HG02943 (cell line): Measurements from ENCODE around the gene ADH4.
"Not testable (repeated sequence)": the region's sequence is repeated elsewhere in the genome, so short reads cannot be mapped to it uniquely, and the experiment has no call there.

ENCODE experiments used
- ATAC-seq: cut with Tn5 transposase; IDR thresholded peaks from one replicate; pipeline ENCODE4 v1.9.1; 2021; ENCODE audit warnings: mild to moderate bottlenecking, low read depth, moderate library complexity; ENCODE audit not compliant: unreplicated experiment

The ADH4 gene

DNA sequence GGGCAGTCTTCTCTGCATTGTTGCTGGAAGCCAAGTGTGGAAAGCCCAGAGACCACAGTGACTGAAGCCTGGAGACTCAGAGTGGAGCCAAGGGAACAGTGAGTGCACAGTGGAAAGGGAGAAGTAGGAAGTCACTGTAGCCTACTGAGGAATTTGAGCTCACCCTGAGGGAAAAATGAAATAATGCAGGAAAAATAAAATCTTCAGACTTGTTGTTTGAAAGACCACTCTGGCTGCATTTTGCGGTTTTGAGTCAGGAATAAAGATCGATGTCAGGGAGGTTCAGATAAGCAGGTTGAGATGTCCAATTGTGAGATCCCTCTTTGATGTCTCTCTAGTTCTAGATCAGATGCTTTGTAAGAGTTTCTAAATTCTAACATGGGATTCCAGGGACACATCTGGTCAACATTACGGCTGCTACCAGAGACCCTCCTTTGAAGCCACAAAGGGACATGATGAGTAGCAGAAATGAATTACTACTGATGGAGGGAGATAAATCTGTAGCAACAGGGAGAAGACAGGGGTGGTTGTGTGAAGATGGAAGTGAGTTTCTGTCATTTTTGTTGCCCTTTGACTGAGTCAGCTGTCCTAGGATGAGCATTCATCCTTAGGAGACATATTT, 8.4 kb downstream of the ADH4 start:
- ATAC-seq = no peak

- ATAC-seq = no peak
Measured at GRCh38 chr4:99134586-99134985, 9.5 kb downstream of the ADH4 start.

- ATAC-seq = no peak
Measured at GRCh38 chr4:99131378-99131777, 12.7 kb downstream of the ADH4 start.

DNA sequence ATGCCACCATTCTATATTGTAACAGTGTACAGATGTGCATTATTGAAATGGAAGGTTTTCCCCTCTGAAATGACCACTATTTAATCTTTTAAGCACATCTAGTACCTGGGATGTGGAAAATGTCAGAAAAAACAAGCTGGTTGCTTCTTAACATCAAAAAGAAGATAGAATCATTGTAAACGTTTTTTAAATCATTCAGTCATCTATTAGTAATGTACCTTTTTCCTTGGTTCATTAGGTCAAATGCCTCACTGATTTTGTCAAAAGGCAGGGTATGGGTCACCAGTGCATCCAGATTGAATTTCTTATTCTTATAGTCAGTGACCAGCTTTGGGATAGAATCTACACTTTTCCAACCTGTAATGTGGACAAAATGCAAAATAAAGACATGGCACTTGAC, 17.7 kb downstream of the ADH4 start:
- no peak for ATAC-seq

GRCh38 chr4:99121008-99121407, 23.1 kb downstream of the ADH4 start:
- ATAC-seq = no peak

- no peak for ATAC-seq
Measured at GRCh38 chr4:99120501-99120900, 23.6 kb downstream of the ADH4 start.

- ATAC-seq = no peak
Measured at GRCh38 chr4:99117876-99118693, 26.0 kb downstream of the ADH4 start.

GRCh38 chr4:99117122-99117841, 26.8 kb downstream of the ADH4 start:
- not testable (repeated sequence) for ATAC-seq

DNA sequence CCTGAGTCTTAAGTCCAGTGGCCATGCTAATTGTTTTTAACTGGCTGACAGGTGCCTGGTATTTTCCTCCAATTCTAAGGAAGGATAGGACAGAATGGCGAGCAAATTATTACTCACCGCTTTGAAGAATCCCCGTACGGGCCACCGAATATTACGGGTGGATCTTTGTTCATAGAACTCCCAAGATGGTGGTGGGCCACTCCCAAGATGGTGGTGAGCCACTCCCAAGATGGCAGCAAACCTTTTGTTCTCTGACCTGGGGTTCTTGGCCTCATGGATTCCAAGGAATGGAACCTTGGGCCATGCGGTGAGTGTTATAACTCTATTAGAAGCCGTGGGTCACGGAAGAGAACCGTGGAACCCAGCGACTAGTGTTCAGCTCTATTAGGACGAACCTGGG, 34.8 kb downstream of the ADH4 start:
- not testable (repeated sequence) for ATAC-seq

- ATAC-seq = no peak
Measured at GRCh38 chr4:99104153-99104552, 39.9 kb downstream of the ADH4 start.

DNA sequence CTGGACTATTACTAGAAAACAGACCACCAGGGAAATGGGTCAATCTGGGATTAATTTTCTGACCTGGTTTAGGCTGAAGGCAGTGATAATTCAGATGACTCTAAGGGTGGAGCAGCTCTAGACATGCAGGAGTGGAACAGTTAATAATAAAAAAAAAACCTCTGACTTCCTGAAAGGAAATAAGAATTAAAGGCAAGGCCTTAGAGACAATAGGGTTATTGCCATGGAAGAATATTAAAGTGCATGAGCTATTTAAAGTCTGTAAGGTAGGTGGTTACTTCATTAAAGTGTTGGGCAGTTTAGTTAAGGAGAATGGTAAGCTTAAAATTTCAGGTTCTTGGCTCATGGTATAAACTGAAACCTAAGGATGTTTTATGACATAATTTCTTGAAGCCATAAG, 40.9 kb downstream of the ADH4 start:
- no peak for ATAC-seq

DNA sequence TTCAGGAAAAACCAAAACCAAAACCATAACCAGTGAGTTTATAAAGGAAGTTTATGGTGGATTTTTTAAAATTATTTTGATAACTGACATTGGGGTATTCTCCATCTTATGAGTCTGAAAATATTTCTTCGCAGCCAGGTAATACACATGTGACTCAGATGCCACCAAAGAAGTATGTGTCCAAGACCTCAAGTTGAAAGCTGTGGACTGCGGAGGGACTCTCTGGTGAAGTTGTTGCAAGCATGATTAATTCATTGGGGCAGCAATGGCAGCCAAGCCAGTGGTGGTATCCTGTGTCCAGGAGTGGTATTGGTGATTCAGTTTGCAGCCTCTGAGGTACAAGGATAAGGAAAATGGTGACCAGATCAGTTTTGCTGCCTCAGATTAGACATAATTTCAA, 41.5 kb downstream of the ADH4 start:
- no peak for ATAC-seq

DNA sequence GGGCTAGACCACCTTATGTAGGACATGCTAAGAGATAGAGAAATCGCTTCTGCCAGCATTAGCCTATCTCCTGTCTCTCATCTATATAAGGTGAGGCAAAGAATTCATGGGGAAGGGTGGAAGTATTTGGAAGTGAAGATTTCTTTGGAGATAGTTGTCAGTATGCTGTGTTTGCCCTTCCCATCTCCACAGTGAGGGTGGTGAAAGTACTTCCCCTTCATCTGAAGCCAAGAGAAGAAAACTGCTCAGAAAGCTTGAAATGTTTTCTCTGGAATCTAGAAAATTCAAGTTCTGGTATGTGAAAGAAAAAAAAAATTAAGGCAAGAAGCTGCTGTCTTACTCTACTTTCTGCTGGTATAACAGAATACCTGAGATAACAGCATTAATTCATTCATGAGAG, 43.2 kb downstream of the ADH4 start:
- no peak for ATAC-seq

- ATAC-seq = not testable (repeated sequence)
Measured at GRCh38 chr4:99099814-99100213, 44.3 kb downstream of the ADH4 start.

DNA sequence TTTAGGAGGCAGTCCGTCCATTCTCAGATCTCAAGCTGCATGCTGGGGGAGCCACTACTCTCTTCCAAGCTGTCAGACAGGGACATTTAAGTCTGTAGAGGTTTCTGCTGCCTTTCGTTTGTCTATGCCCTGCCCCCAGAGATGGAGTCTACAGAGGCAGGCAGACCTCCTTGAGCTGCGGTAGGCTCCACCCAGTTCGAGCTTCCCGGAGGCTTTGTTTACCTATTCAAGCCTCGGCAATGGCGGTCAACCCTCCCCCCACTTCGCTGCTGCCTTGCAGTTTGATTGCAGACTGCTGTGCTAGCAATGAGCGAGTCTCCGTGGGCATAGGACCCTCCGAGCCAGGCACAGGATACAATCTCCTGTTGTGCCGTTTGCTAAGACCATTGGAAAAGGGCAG, 44.8 kb downstream of the ADH4 start:
- ATAC-seq = no peak

DNA sequence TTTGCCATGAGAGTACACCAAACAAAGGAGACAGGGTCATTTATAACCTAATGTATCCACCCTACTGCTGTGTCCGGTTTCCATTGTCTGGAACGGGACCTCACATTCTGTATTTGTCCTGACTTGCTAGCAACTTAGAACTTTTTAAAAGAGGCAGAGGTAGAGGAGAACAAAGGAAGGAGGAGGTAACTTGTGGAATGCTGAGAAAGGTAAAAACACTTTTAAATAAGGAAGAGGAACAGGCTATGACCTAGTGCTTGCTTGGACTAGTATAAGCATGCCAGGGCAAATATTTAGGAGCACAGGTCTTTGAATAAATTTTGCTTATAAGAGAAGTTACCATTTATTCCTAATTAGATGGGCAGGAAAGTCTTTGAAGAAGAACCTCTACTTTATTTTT, 52.3 kb downstream of the ADH4 start:
- not testable (repeated sequence) for ATAC-seq

DNA sequence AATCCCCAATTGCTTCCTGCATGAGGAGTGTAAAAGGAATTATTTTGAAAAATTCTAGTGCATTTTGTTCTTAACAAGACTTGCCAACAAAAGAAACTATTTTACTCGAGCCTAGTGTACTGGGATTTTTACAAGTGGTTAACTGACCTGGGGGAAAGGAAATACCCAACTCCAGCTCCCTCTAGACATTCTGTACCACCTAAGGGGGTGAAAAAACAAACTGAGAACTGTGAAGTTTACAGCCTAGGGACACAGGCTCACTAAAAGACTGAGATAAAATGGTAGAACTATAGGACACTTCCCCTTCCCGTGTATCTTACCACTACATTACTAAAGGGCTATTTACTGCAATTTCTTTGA, 52.9 kb downstream of the ADH4 start:
- no peak for ATAC-seq

DNA sequence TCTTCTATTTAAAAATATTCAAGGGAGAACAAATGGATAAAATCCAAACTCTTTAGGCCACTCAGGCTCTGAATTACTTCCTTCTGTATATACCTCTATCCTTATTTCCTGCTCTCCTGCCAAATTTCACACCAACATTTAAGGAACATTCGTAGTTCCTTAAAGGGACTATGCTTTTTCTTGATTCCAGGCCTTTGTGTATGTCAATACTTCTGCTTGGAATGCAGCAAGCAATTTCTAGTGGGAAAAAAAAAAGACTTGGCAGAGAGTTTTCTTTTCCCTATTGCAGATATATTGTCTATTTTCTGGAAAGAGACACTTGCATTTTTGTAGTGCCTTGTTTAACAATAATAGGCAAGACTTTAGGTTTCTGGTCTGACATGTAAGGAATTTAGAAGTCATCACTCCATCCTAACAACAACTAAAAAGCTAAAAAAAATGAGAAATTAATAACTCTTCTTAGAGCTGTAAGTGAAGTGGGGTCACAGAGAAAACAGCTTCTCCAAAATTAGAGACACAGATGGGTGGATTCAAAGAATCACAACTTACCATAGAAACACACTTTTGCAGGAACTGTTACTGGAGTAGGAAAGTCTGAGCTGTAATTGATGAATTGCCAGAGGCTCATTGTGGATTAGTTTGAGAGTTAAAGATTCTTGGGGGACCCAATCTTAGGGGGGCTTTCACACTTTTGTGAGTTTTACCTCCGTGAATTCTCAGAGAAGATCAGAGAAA, 53.4 kb downstream of the ADH4 start:
- no peak for ATAC-seq

DNA sequence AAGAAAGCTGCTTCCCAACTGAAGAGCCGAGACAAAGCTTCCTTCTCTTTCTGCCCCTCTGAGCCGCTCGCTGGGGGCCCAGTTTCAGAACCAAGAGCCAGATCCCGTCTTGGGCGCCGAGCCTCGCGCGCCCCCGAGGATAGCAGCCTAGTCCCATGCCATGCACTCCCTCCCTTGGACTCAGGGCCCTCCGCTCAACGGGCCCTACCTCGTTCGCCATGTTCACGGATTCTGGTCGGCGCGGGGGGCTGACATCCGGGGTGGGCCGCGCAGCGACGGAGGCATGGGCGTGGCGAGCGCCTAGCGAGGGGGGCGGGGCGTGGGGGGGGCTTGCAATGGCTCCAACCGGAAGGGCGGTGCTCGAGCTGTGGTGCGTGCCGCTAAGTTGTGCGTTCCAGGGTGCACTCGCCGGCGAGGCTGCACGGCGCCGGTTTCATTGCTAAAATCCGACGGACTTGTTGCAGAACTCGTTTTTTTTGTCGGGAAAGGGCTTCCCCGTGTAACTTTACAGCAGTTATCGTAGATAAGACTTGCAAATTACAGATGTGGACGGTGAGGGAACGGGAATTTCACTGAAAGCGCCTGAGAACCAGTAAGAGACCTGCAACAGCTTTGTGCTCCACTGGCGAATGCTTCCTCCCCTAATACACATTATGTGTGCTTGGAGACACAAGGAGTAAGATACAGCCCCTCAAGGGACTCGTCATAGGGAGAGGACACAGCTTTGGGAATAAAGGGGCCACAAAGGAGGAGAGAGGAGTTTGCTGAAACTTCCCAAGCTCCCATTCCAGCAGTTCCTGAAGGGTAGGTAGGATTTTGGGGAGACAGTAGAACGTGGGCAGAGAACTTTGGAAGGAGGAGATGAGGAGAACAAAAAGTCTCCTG, 55.4 kb downstream of the ADH4 start, which contains the start of gene ADH5:
Gene ADH5, minus strand, starts transcription at position 308 of the 885 bp plus-strand sequence. Its CDS starts 88 bp downstream, at position 220.
- peak; percentile 93 for ATAC-seq

DNA sequence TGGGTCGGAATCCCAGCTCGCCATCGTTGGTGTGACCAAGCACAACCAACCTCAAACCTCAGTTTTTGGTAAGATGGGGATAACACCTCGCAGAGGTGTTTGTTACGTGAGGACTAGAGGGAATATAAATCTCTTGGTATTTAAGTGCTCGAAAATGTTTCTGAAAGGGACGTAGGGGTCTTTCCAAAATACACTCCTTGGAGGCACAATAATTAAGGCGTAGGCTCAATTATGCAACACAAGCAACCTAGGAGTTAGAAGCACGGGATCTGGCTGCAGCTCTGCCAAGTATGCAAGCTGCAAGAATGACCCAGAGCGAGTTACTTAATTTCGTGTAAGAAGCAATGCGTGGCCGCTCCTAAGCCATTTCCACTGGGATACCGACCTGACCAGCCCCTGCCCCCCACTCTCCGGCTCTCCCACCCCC, 56.1 kb downstream of the ADH4 start:
- ATAC-seq = peak; percentile 33
